HG03066 (cell line): ENCODE results near the gene ARHGAP40.

Experiments
- ATAC-seq: cut with Tn5 transposase; IDR thresholded peaks from one replicate; pipeline ENCODE4 v1.9.1; 2021; ENCODE audit warnings: low read depth; ENCODE audit not compliant: unreplicated experiment

The ARHGAP40 gene

GRCh38 chr20:38645980-38646858 lies 44.6 kb downstream of the ARHGAP40 start:
- no peak for ATAC-seq

GRCh38 chr20:38649275-38649891 lies 47.8 kb downstream of the ARHGAP40 start:
- ATAC-seq: no peak

- no peak for ATAC-seq
Measured at GRCh38 chr20:38650010-38650409, 48.4 kb downstream of the ARHGAP40 start.

GRCh38 chr20:38651154-38651553 lies 49.5 kb downstream of the ARHGAP40 start:
- ATAC-seq: no peak

GRCh38 chr20:38651562-38651961 lies 50.0 kb downstream of the ARHGAP40 start:
- ATAC-seq: no peak

- no peak for ATAC-seq
Measured at GRCh38 chr20:38652995-38653394, 51.4 kb downstream of the ARHGAP40 start.

GRCh38 chr20:38657390-38657789 lies 55.8 kb downstream of the ARHGAP40 start:
- ATAC-seq: no peak

GRCh38 chr20:38658879-38659596 lies 57.4 kb downstream of the ARHGAP40 start:
- ATAC-seq: no peak

GRCh38 chr20:38659597-38659880 lies 57.9 kb downstream of the ARHGAP40 start:
- ATAC-seq: no peak

GRCh38 chr20:38660429-38660828 lies 58.8 kb downstream of the ARHGAP40 start:
- no peak for ATAC-seq

GRCh38 chr20:38663660-38664059 lies 62.1 kb downstream of the ARHGAP40 start:
- ATAC-seq: no peak

GRCh38 chr20:38664284-38664683 lies 62.7 kb downstream of the ARHGAP40 start:
- ATAC-seq: no peak

- ATAC-seq: no peak
Measured at GRCh38 chr20:38665094-38665493, 63.5 kb downstream of the ARHGAP40 start.

- no peak for ATAC-seq
Measured at GRCh38 chr20:38665506-38666285, 64.1 kb downstream of the ARHGAP40 start.

GRCh38 chr20:38667417-38667956 lies 65.9 kb downstream of the ARHGAP40 start:
- ATAC-seq: no peak

- no peak for ATAC-seq
Measured at GRCh38 chr20:38669688-38670087, 68.1 kb downstream of the ARHGAP40 start.

GRCh38 chr20:38670786-38671185 lies 69.2 kb downstream of the ARHGAP40 start:
- no peak for ATAC-seq

- no peak for ATAC-seq
Measured at GRCh38 chr20:38671186-38671585, 69.6 kb downstream of the ARHGAP40 start.

- ATAC-seq: no peak
Measured at GRCh38 chr20:38671701-38672292, 70.2 kb downstream of the ARHGAP40 start.

- no peak for ATAC-seq
Measured at GRCh38 chr20:38672504-38672903, 70.9 kb downstream of the ARHGAP40 start.
